ENCODE measurements around the gene SLC16A11. TPM values are rescaled to one million over a fixed set of nuclear protein-coding genes. Genes with fewer than 3 reads are reported as not detected.

The SLC16A11 gene
- total and polyA plus RNA-seq, 9 of the 15 experiments (the other 6 are each of a cell fraction or from before 2014, with no cell fraction given), result not detected

DNA sequence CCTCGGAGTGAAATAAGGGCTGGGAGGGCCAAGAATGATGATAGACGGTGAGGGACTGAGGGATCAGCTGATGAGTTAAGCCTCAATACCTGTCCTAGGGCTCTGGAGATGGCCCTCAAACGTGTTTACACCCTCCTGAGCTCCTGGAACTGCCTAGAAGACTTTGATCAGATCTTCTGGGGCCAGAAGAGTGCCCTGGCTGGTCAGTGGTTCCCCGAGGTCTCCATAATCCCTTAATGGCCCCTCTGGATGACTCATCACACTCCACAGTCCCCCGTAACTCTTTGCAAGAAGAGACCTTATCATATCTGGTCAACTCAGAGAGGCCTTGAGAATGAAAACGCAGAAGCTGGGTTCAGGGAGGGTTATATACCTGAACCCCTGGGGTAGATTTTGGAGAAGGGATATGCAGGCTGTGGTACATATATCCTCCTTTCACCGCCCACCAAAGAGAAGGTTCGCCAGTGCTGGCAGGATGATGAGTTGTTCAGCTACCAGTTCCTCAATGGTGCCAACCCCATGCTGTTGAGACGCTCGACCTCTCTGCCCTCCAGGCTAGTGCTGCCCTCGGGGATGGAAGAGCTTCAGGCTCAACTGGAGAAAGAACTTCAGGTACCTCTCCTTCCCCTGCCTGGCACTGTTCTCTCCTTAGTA is 44.9 kb downstream of the SLC16A11 start (continued):
- TF ChIP-seq, protein P1, sequence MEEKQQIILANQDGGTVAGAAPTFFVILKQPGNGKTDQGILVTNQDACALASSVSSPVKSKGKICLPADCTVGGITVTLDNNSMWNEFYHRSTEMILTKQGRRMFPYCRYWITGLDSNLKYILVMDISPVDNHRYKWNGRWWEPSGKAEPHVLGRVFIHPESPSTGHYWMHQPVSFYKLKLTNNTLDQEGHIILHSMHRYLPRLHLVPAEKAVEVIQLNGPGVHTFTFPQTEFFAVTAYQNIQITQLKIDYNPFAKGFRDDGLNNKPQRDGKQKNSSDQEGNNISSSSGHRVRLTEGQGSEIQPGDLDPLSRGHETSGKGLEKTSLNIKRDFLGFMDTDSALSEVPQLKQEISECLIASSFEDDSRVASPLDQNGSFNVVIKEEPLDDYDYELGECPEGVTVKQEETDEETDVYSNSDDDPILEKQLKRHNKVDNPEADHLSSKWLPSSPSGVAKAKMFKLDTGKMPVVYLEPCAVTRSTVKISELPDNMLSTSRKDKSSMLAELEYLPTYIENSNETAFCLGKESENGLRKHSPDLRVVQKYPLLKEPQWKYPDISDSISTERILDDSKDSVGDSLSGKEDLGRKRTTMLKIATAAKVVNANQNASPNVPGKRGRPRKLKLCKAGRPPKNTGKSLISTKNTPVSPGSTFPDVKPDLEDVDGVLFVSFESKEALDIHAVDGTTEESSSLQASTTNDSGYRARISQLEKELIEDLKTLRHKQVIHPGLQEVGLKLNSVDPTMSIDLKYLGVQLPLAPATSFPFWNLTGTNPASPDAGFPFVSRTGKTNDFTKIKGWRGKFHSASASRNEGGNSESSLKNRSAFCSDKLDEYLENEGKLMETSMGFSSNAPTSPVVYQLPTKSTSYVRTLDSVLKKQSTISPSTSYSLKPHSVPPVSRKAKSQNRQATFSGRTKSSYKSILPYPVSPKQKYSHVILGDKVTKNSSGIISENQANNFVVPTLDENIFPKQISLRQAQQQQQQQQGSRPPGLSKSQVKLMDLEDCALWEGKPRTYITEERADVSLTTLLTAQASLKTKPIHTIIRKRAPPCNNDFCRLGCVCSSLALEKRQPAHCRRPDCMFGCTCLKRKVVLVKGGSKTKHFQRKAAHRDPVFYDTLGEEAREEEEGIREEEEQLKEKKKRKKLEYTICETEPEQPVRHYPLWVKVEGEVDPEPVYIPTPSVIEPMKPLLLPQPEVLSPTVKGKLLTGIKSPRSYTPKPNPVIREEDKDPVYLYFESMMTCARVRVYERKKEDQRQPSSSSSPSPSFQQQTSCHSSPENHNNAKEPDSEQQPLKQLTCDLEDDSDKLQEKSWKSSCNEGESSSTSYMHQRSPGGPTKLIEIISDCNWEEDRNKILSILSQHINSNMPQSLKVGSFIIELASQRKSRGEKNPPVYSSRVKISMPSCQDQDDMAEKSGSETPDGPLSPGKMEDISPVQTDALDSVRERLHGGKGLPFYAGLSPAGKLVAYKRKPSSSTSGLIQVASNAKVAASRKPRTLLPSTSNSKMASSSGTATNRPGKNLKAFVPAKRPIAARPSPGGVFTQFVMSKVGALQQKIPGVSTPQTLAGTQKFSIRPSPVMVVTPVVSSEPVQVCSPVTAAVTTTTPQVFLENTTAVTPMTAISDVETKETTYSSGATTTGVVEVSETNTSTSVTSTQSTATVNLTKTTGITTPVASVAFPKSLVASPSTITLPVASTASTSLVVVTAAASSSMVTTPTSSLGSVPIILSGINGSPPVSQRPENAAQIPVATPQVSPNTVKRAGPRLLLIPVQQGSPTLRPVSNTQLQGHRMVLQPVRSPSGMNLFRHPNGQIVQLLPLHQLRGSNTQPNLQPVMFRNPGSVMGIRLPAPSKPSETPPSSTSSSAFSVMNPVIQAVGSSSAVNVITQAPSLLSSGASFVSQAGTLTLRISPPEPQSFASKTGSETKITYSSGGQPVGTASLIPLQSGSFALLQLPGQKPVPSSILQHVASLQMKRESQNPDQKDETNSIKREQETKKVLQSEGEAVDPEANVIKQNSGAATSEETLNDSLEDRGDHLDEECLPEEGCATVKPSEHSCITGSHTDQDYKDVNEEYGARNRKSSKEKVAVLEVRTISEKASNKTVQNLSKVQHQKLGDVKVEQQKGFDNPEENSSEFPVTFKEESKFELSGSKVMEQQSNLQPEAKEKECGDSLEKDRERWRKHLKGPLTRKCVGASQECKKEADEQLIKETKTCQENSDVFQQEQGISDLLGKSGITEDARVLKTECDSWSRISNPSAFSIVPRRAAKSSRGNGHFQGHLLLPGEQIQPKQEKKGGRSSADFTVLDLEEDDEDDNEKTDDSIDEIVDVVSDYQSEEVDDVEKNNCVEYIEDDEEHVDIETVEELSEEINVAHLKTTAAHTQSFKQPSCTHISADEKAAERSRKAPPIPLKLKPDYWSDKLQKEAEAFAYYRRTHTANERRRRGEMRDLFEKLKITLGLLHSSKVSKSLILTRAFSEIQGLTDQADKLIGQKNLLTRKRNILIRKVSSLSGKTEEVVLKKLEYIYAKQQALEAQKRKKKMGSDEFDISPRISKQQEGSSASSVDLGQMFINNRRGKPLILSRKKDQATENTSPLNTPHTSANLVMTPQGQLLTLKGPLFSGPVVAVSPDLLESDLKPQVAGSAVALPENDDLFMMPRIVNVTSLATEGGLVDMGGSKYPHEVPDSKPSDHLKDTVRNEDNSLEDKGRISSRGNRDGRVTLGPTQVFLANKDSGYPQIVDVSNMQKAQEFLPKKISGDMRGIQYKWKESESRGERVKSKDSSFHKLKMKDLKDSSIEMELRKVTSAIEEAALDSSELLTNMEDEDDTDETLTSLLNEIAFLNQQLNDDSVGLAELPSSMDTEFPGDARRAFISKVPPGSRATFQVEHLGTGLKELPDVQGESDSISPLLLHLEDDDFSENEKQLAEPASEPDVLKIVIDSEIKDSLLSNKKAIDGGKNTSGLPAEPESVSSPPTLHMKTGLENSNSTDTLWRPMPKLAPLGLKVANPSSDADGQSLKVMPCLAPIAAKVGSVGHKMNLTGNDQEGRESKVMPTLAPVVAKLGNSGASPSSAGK (IDR thresholded peaks at IDR 0.05), result peak; percentile 38; the same call in 1 of the 2 replicates
- TF ChIP-seq TOE1 (IDR thresholded peaks at IDR 0.05; ENCODE audit: borderline replicate concordance), result peak; percentile 21; the same call in 1 of the 2 replicates
- no peak for TF ChIP-seq TOE1 (CRISPR knock-in tag; IDR thresholded peaks at IDR 0.05; ENCODE audit: borderline replicate concordance, low read depth)
- no peak for TF ChIP-seq CHD1 (IDR thresholded peaks at IDR 0.05; ENCODE audit: low read length)
- TF ChIP-seq ILF3 (IDR thresholded peaks at IDR 0.05; ENCODE audit: borderline replicate concordance), result no peak
- no peak for TF ChIP-seq SAP30 (IDR thresholded peaks at IDR 0.05; ENCODE audit: borderline replicate concordance, insufficient read depth, low read depth, low read length, poor library complexity, severe bottlenecking)
- no peak for TF ChIP-seq IRF2 (CRISPR knock-in tag; IDR thresholded peaks at IDR 0.05)
- TF ChIP-seq ETV1 (tag; conservative IDR thresholded peaks at IDR 0.05; ENCODE audit: low read depth), result 0 out of 2 replicates have a peak, but pooled peaks have one; percentile 14
- TF ChIP-seq HSF4 (CRISPR knock-in tag; IDR thresholded peaks at IDR 0.05; ENCODE audit: borderline replicate concordance), result no peak
- TF ChIP-seq SAFB2 (IDR thresholded peaks at IDR 0.05; ENCODE audit: borderline replicate concordance, low read depth, low read length, severe bottlenecking), result no peak
- peak; percentile 94 for TF ChIP-seq FOSL1 (tag; conservative IDR thresholded peaks at IDR 0.05)
- TF ChIP-seq, protein P2, sequence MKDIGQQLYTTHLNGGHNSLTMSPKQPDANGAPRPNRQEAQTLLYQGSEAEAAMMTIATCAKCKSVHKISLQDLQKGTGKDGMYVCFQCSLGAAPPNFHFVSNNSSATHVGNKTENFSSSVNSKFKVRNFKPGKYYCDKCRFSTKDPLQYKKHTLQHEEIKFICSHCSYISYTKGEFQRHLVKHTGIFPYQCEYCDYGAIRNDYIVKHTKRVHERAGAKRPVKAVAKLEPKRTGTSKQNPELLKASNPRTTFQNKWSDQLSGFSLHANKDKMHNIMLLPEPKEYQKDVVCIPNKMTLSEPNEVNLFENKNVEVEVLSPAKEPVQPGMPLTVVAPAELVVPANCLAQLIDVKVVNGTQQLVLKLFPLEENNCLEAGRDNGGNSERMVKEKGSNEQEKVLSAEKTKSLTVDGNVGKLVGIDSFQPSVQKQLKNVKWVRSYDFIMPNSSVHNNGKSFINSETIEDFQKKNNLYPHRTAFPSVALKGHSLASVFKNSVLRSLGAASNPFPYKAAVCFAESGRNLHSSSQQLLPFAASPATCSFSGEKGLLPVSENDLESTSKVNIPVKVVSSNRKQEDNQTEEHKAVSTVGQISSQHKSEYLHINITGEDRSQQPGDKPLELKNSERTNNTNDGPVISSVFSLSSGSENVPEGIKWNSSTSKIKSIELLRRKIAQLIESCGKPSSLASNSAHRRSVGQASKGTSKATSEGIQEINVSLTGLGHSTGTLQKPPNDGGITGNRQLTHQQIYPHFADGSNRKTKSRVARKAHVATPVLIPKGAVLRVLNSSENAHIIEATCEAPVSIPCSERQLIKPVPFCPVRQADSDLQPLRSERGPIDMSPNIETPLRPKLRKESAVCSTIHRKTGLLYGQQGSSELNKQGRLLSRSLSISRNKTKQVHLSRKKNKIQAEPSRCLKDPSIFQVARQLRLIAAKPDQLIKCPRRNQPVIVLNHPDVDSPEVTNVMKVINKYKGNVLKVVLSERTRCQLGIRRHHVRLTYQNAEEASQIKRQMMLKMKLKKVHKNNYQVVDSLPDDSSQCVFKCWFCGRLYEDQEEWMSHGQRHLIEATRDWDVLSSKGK (CRISPR knock-in tag; IDR thresholded peaks at IDR 0.05), result no peak
